K562 (cell line): ENCODE results near the gene DNAJB4. TPM values are rescaled to one million over a fixed set of nuclear protein-coding genes. Genes with fewer than 3 reads are reported as not detected.
A peak's percentile ranks its signal among the peaks of the same experiment; 100 is the strongest.

Experiments
- BRD4 ChIP-seq: fragments of 200-600 bp; sonication (generic); IDR thresholded peaks from 2 replicates; pipeline ENCODE4 v1.6.1; 2017; ENCODE audit warnings: inconsistent platforms
- CBFB ChIP-seq: sonication (generic); formaldehyde crosslinking; IDR thresholded peaks from 2 replicates; pipeline ENCODE4 v1.4.0; 2020; ENCODE audit warnings: mild to moderate bottlenecking, missing genetic modification reagents
- CHD4 ChIP-seq: fragments of 200-600 bp; sonication (generic); IDR thresholded peaks from 3 replicates; pipeline ENCODE4 v1.6.1; 2012; ENCODE audit warnings: low read depth, mild to moderate bottlenecking, mixed read lengths, low read length, inconsistent platforms; ENCODE audit not compliant: insufficient read depth, insufficient replicate concordance, poor library complexity, severe bottlenecking
- HMG20B ChIP-seq: fragments of 250-450 bp; sonication (Bioruptor Pico); IDR thresholded peaks from 2 replicates; pipeline ENCODE4 v1.5.0; 2021; ENCODE audit warnings: mild to moderate bottlenecking
- IRF1 ChIP-seq: sonication (generic); formaldehyde crosslinking; IDR thresholded peaks from 2 replicates; pipeline ENCODE4 v1.8.0; 2022; ENCODE audit warnings: missing genetic modification reagents, mild to moderate bottlenecking, borderline replicate concordance
- MEIS2 ChIP-seq: fragments of 450-650 bp; IDR thresholded peaks from 2 replicates; pipeline ENCODE4 v1.6.1; 2014; ENCODE audit warnings: mild to moderate bottlenecking; ENCODE audit not compliant: partially characterized antibody
- PHB2 ChIP-seq: fragments of 450-650 bp; IDR thresholded peaks from 2 replicates; pipeline ENCODE4 v1.6.1; 2017; ENCODE audit warnings: low read depth
- POLR2AphosphoS2 ChIP-seq: IDR thresholded peaks from 2 replicates; pipeline ENCODE4 v1.6.1; 2012; ENCODE audit warnings: low read length, improper control_type of control experiment
- RFX5 ChIP-seq: IDR thresholded peaks from 2 replicates; pipeline ENCODE4 v1.6.1; 2011; ENCODE audit warnings: low read depth, mild to moderate bottlenecking, improper control_type of control experiment, low read length
- STAG1 ChIP-seq: sonication (generic); formaldehyde crosslinking; IDR thresholded peaks from 2 replicates; pipeline ENCODE4 v1.5.0; 2020; ENCODE audit warnings: missing genetic modification reagents, borderline replicate concordance
- TCF3 ChIP-seq: sonication (generic); formaldehyde crosslinking; IDR thresholded peaks from 2 replicates; pipeline ENCODE4 v1.4.0; 2020; ENCODE audit warnings: mild to moderate bottlenecking, missing genetic modification reagents
- THRB ChIP-seq: fragments of 450-650 bp; formaldehyde crosslinking; conservative IDR thresholded peaks from 2 replicates; pipeline ENCODE4 v1.4.0; 2022; ENCODE audit warnings: mild to moderate bottlenecking, missing genetic modification characterization
- USF1 ChIP-seq: sonication (generic); formaldehyde crosslinking; IDR thresholded peaks from 2 replicates; pipeline ENCODE4 v1.9.0; 2022; ENCODE audit warnings: mild to moderate bottlenecking, missing genetic modification reagents
- ZNF24 ChIP-seq: fragments of 450-650 bp; IDR thresholded peaks from 2 replicates; pipeline ENCODE4 v1.6.1; 2016
- ZNF696 ChIP-seq: fragments of 250-450 bp; sonication (Bioruptor Pico); conservative IDR thresholded peaks from 2 replicates; pipeline ENCODE4 v1.4.0; 2020; ENCODE audit warnings: mild to moderate bottlenecking, moderate library complexity
- polyA plus RNA-seq, 8 experiments: library from polyadenylated mRNA; depleted of rRNA in 4 of 8; stranded (reverse) in 5 of 8; unstranded in 3 of 8; fragments of >200 nt; fragmentation: Nextera tagmentation in 2 of 8; fragmentation: Illumina TruSeq in 1 of 8; extraction: Ambion mirVana in 2 of 8; extraction: Trizol in 1 of 8; gene quantifications; 2 replicates each; pipeline versions ENCODE4 v1.2.1 to v1.2.3, GENCODE V29; 2011 to 2014; ENCODE audit warnings: inconsistent platforms in 1 of 8, missing spikeins in 1 of 8
- total RNA-seq, 7 experiments: library from RNA; depleted of rRNA in 6 of 7; stranded (reverse); fragments of >200 nt in 6 of 7; fragmentation: Illumina TruSeq in 2 of 7; extraction: Trizol in 2 of 7; gene quantifications; 2 replicates each; pipeline versions ENCODE4 v1.2.1 to v1.2.3, GENCODE V29; 2011 to 2021; ENCODE audit warnings: low replicate concordance in 1 of 7
- TF ChIP-seq, protein P1 (sequence below): fragments of 200-800 bp; sonication (Bioruptor generic); IDR thresholded peaks from 2 replicates; pipeline ENCODE4 v1.6.1; 2016; ENCODE audit warnings: missing genetic modification characterization, missing compliant biosample characterization

The DNAJB4 gene
- total and polyA plus RNA-seq, 9 of the 15 experiments (the other 6 are each of a cell fraction or from before 2014, with no cell fraction given): 8.5 to 27.7 (median 19.8) TPM

DNA sequence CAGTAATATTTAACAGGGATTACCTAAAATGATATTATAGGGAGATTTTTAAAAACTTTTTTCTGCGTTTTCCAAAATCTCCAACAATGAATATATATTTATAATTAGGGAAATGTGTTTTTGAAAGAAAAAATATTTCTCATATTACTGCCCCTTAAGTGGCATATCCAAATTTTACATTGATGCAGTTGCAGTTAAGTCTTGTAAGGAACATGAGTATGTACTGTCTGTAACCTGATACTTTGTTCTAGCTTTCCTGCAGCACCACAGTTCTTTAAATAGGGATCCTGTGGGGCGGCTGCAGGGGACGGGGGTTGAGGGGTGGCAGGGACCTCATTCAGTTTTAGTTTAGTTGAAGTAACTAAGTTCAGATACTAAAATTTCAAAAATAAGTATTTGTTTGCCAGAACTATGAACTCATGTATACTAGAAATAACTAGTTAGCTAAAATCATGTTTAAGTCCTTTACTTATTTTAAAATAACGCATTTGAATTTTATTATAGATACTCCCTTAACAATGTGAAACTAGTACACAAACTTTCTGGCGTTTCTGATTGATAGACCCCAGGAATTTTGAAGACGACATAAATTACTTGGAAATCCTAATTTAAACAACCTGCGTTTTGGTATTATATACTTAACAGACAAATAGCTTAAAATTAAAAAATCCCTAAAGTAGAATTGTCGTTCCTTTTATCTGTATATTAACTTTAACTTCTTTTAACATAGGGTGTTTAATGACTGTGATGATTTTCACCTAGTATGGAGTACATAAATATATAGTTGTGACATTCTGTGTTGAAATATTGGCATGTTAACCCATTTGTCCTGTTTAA, 639 bp upstream of the DNAJB4 start (continued):
- TF ChIP-seq, protein P1, sequence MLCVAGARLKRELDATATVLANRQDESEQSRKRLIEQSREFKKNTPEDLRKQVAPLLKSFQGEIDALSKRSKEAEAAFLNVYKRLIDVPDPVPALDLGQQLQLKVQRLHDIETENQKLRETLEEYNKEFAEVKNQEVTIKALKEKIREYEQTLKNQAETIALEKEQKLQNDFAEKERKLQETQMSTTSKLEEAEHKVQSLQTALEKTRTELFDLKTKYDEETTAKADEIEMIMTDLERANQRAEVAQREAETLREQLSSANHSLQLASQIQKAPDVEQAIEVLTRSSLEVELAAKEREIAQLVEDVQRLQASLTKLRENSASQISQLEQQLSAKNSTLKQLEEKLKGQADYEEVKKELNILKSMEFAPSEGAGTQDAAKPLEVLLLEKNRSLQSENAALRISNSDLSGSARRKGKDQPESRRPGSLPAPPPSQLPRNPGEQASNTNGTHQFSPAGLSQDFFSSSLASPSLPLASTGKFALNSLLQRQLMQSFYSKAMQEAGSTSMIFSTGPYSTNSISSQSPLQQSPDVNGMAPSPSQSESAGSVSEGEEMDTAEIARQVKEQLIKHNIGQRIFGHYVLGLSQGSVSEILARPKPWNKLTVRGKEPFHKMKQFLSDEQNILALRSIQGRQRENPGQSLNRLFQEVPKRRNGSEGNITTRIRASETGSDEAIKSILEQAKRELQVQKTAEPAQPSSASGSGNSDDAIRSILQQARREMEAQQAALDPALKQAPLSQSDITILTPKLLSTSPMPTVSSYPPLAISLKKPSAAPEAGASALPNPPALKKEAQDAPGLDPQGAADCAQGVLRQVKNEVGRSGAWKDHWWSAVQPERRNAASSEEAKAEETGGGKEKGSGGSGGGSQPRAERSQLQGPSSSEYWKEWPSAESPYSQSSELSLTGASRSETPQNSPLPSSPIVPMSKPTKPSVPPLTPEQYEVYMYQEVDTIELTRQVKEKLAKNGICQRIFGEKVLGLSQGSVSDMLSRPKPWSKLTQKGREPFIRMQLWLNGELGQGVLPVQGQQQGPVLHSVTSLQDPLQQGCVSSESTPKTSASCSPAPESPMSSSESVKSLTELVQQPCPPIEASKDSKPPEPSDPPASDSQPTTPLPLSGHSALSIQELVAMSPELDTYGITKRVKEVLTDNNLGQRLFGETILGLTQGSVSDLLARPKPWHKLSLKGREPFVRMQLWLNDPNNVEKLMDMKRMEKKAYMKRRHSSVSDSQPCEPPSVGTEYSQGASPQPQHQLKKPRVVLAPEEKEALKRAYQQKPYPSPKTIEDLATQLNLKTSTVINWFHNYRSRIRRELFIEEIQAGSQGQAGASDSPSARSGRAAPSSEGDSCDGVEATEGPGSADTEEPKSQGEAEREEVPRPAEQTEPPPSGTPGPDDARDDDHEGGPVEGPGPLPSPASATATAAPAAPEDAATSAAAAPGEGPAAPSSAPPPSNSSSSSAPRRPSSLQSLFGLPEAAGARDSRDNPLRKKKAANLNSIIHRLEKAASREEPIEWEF (CRISPR knock-in tag): no peak
- no peak for TF ChIP-seq TCF3 (CRISPR knock-in tag)
- TF ChIP-seq HMG20B (CRISPR knock-in tag): peak; percentile 99
- TF ChIP-seq POLR2AphosphoS2: peak; percentile 99
- no peak for TF ChIP-seq PHB2
- no peak for TF ChIP-seq BRD4
- TF ChIP-seq IRF1 (CRISPR knock-in tag): peak; percentile 45; the same call in 1 of the 2 replicates
- TF ChIP-seq ZNF24: no peak
- TF ChIP-seq STAG1 (CRISPR knock-in tag): no peak
- no peak for TF ChIP-seq CBFB (CRISPR knock-in tag)
- peak; percentile 100 for TF ChIP-seq THRB (CRISPR knock-in tag)
- peak; percentile 100 for TF ChIP-seq ZNF696
- no peak for TF ChIP-seq USF1 (CRISPR knock-in tag)
- TF ChIP-seq CHD4: no peak
- TF ChIP-seq RFX5: peak; percentile 42; the same call in 1 of the 2 replicates
- TF ChIP-seq MEIS2: peak; percentile 75
